ENCODE results near the gene KIAA0825. TPM values are rescaled to one million over a fixed set of nuclear protein-coding genes. Genes with fewer than 3 reads are reported as not detected.

Gene KIAA0825
- total and polyA plus RNA-seq, 2 experiments from 2014 or later: 1.7 to 1.8 TPM

- TF ChIP-seq, protein P1, sequence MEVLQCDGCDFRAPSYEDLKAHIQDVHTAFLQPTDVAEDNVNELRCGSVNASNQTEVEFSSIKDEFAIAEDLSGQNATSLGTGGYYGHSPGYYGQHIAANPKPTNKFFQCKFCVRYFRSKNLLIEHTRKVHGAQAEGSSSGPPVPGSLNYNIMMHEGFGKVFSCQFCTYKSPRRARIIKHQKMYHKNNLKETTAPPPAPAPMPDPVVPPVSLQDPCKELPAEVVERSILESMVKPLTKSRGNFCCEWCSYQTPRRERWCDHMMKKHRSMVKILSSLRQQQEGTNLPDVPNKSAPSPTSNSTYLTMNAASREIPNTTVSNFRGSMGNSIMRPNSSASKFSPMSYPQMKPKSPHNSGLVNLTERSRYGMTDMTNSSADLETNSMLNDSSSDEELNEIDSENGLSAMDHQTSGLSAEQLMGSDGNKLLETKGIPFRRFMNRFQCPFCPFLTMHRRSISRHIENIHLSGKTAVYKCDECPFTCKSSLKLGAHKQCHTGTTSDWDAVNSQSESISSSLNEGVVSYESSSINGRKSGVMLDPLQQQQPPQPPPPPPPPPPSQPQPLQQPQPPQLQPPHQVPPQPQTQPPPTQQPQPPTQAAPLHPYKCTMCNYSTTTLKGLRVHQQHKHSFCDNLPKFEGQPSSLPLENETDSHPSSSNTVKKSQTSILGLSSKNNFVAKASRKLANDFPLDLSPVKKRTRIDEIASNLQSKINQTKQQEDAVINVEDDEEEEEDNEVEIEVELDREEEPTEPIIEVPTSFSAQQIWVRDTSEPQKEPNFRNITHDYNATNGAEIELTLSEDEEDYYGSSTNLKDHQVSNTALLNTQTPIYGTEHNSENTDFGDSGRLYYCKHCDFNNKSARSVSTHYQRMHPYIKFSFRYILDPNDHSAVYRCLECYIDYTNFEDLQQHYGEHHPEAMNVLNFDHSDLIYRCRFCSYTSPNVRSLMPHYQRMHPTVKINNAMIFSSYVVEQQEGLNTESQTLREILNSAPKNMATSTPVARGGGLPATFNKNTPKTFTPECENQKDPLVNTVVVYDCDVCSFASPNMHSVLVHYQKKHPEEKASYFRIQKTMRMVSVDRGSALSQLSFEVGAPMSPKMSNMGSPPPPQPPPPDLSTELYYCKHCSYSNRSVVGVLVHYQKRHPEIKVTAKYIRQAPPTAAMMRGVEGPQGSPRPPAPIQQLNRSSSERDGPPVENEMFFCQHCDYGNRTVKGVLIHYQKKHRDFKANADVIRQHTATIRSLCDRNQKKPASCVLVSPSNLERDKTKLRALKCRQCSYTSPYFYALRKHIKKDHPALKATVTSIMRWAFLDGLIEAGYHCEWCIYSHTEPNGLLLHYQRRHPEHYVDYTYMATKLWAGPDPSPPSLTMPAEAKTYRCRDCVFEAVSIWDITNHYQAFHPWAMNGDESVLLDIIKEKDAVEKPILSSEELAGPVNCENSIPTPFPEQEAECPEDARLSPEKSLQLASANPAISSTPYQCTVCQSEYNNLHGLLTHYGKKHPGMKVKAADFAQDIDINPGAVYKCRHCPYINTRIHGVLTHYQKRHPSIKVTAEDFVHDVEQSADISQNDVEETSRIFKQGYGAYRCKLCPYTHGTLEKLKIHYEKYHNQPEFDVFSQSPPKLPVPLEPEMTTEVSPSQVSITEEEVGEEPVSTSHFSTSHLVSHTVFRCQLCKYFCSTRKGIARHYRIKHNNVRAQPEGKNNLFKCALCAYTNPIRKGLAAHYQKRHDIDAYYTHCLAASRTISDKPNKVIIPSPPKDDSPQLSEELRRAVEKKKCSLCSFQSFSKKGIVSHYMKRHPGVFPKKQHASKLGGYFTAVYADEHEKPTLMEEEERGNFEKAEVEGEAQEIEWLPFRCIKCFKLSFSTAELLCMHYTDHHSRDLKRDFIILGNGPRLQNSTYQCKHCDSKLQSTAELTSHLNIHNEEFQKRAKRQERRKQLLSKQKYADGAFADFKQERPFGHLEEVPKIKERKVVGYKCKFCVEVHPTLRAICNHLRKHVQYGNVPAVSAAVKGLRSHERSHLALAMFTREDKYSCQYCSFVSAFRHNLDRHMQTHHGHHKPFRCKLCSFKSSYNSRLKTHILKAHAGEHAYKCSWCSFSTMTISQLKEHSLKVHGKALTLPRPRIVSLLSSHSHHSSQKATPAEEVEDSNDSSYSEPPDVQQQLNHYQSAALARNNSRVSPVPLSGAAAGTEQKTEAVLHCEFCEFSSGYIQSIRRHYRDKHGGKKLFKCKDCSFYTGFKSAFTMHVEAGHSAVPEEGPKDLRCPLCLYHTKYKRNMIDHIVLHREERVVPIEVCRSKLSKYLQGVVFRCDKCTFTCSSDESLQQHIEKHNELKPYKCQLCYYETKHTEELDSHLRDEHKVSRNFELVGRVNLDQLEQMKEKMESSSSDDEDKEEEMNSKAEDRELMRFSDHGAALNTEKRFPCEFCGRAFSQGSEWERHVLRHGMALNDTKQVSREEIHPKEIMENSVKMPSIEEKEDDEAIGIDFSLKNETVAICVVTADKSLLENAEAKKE (CRISPR knock-in tag; IDR thresholded peaks at IDR 0.05): no peak
- TF ChIP-seq NANOG (IDR thresholded peaks at IDR 0.05; ENCODE audit: borderline replicate concordance) (no peak), REST (IDR thresholded peaks at IDR 0.05; ENCODE audit: unreplicated experiment) (no peak), EZH2 (IDR thresholded peaks at IDR 0.05; ENCODE audit: low read depth, unreplicated experiment) (no peak), CREB1 (CRISPR knock-in tag; IDR thresholded peaks at IDR 0.05; ENCODE audit: low read depth) (no peak)
Measured at GRCh38 chr5:94212476-94212875, 405.9 kb downstream of the KIAA0825 start (continued).

All from GM23338 (cell line).